K562 (cell line): ENCODE results near the gene OR8S1. TPM values are rescaled to one million over a fixed set of nuclear protein-coding genes. Genes with fewer than 3 reads are reported as not detected.

ENCODE experiments used
- ATAC-seq: fragments of 200-7000 bp; cut with Tn5 transposase; 3 replicates; pipeline ENCODE4 v1.9.1; 2020; ENCODE audit warnings: moderate library complexity
- BruUV-seq: library from RNA; stranded (reverse); fragments of 400-500 nt; replicated peaks from 2 replicates; lab custom pipeline; 2021; lab: Mats Ljungman, UMichigan
- CTCF ChIA-PET: fragments of 300-600 bp; formaldehyde crosslinking; extraction: SDS; loops from one replicate; lab custom pipeline; 2021; ENCODE audit warnings: low intra/inter-chr PET ratio; lab: Yijun Ruan, JAX
- POLR2A ChIA-PET: fragments of 300-600, 350-650 bp; sonication (Branson Sonifier 250); formaldehyde crosslinking; extraction: SDS; loops from one replicate; lab custom pipeline; 2021; ENCODE audit warnings: antibody characterized with exemption, inconsistent platforms; lab: Yijun Ruan, JAX
- DNase-seq, 4 experiments: peaks; one replicate each; pipeline versions ENCODE4 v3.0.0 to v3.0.0-alpha.2; 2011 to 2018; ENCODE audit warnings: low spot score in 3 of 4, mixed read lengths in 3 of 4; ENCODE audit errors: extremely low read depth in 1 of 4
- FAIRE-seq: peaks from 2 replicates; lab custom pipeline; 2011; peaks lifted over from hg19 to GRCh38; lab: Jason Lieb, UNC
- H2AFZ ChIP-seq: 2 replicates; pipeline ENCODE4 v1.6.0; 2011; ENCODE audit warnings: low read depth, low read length, control low read depth, inconsistent platforms
- H3K27ac ChIP-seq: fragments of 200-600 bp; 3 replicates; pipeline ENCODE4 v1.8.0; 2011; ENCODE audit warnings: low read depth, mild to moderate bottlenecking, control low read depth, inconsistent platforms, low read length, moderate library complexity, mixed read lengths; ENCODE audit errors: extremely low read depth
- H3K27me3 ChIP-seq, 2 experiments: fragments of 300-600 bp in 1 of 2; 2 replicates in 1 of 2; 3 replicates in 1 of 2; pipeline versions ENCODE4 v1.6.0 to v1.8.0; 2011; ENCODE audit warnings: inconsistent platforms in 2 of 2, low read length in 2 of 2, mild to moderate bottlenecking in 1 of 2, mixed read lengths in 1 of 2, moderate library complexity in 1 of 2; ENCODE audit not compliant: control insufficient read depth in 2 of 2, insufficient read depth in 2 of 2
- H3K36me3 ChIP-seq: fragments of 300-600 bp; 3 replicates; pipeline ENCODE4 v1.8.0; 2011; ENCODE audit warnings: mild to moderate bottlenecking, low read length, inconsistent platforms; ENCODE audit not compliant: control insufficient read depth, insufficient read depth
- H3K4me1 ChIP-seq, 2 experiments: fragments of 200-600 bp in 1 of 2; replicated peaks in 1 of 2; 2 replicates in 1 of 2; 3 replicates in 1 of 2; pipeline versions ENCODE4 v1.5.1 to v1.8.0; 2011; ENCODE audit warnings: inconsistent platforms in 2 of 2, low read length in 2 of 2, mild to moderate bottlenecking in 1 of 2, mixed read lengths in 1 of 2, moderate library complexity in 1 of 2; ENCODE audit not compliant: control insufficient read depth in 2 of 2, insufficient read depth in 2 of 2
- H3K4me2 ChIP-seq: 2 replicates; pipeline ENCODE4 v1.6.1; 2011; ENCODE audit warnings: low read length, control low read depth, inconsistent platforms, mixed read lengths; ENCODE audit not compliant: insufficient read depth
- H3K4me3 ChIP-seq: fragments of 200-600 bp; sonication (generic), shearing (Covaris generic); 2 replicates; pipeline ENCODE4 v1.5.1; 2016; ENCODE audit warnings: control low read depth, inconsistent platforms
- H3K79me2 ChIP-seq: fragments of 200-600 bp; 3 replicates; pipeline ENCODE4 v1.8.0; 2011; ENCODE audit warnings: low read length, inconsistent platforms; ENCODE audit not compliant: control insufficient read depth, insufficient read depth
- H3K9ac ChIP-seq, 2 experiments: 2 replicates each; pipeline versions ENCODE4 v1.6.0 to v1.6.1; 2011; ENCODE audit warnings: low read depth in 2 of 2, low read length in 2 of 2, control low read depth in 1 of 2, inconsistent platforms in 1 of 2, mild to moderate bottlenecking in 1 of 2, mixed read lengths in 1 of 2; ENCODE audit not compliant: insufficient read depth in 1 of 2
- H3K9me1 ChIP-seq: one replicate; pipeline ENCODE4 v1.6.0; 2011; ENCODE audit warnings: inconsistent platforms, mild to moderate bottlenecking, low read length, moderate library complexity; ENCODE audit not compliant: control insufficient read depth, insufficient read depth
- H3K9me3 ChIP-seq: replicated peaks from 2 replicates; pipeline ENCODE4 v1.5.1; 2011; ENCODE audit warnings: low read depth, low read length, inconsistent platforms; ENCODE audit not compliant: control insufficient read depth, insufficient read depth
- H4K20me1 ChIP-seq: replicated peaks from 2 replicates; pipeline ENCODE4 v1.6.1; 2011; ENCODE audit warnings: low read length, inconsistent platforms, mixed read lengths; ENCODE audit not compliant: control insufficient read depth, insufficient read depth
- PHF8 ChIP-seq: fragments of 200-600 bp; sonication (generic); IDR thresholded peaks from 2 replicates; pipeline ENCODE4 v1.6.1; 2012; ENCODE audit warnings: mixed run types, mild to moderate bottlenecking, inconsistent platforms, low read length, moderate library complexity, borderline replicate concordance
- whole genome bisulfite sequencing: fragments of 100-300 bp; shearing (Covaris generic); methylation state at CpG from one replicate; pipeline ENCODE4 v1.1.6; 2016; ENCODE audit warnings: low coverage, mixed read lengths; ENCODE audit not compliant: insufficient coverage; ENCODE audit errors: missing lambda C conversion rate; 5-methylcytosine and 5-hydroxymethylcytosine counted together
- in situ Hi-C: fragments of 300-500 bp; cut with MboI; formaldehyde crosslinking; loops from 4 replicates; pipeline ENCODE4 v1.15.0; 2018; ENCODE audit warnings: inconsistent platforms, mixed read lengths
- intact Hi-C: fragments of 100-400 bp; cut with micrococcal nuclease; formaldehyde crosslinking; loops from 2 replicates; pipeline ENCODE4 v1.14.2; 2022
- polyA plus RNA-seq, 8 experiments: library from polyadenylated mRNA; depleted of rRNA in 4 of 8; stranded (reverse) in 5 of 8; unstranded in 3 of 8; fragments of >200 nt; fragmentation: Nextera tagmentation in 2 of 8; fragmentation: Illumina TruSeq in 1 of 8; extraction: Ambion mirVana in 2 of 8; extraction: Trizol in 1 of 8; gene quantifications; 2 replicates each; pipeline versions ENCODE4 v1.2.1 to v1.2.3, GENCODE V29; 2011 to 2014; ENCODE audit warnings: inconsistent platforms in 1 of 8, missing spikeins in 1 of 8
- total RNA-seq, 7 experiments: library from RNA; depleted of rRNA in 6 of 7; stranded (reverse); fragments of >200 nt in 6 of 7; fragmentation: Illumina TruSeq in 2 of 7; extraction: Trizol in 2 of 7; gene quantifications; 2 replicates each; pipeline versions ENCODE4 v1.2.1 to v1.2.3, GENCODE V29; 2011 to 2021; ENCODE audit warnings: low replicate concordance in 1 of 7
- TF ChIP-seq, protein P1 (sequence below): fragments of 450-650 bp; IDR thresholded peaks from 2 replicates; pipeline ENCODE4 v1.6.1; 2017; ENCODE audit warnings: antibody characterized with exemption, mild to moderate bottlenecking
- TF ChIP-seq, protein P2 (sequence below): fragments of 250-450 bp; sonication (Bioruptor Pico); IDR thresholded peaks from 2 replicates; pipeline ENCODE4 v1.8.0; 2022; ENCODE audit warnings: moderate library complexity, mild to moderate bottlenecking, inconsistent platforms

The OR8S1 gene
- total and polyA plus RNA-seq, 9 of the 15 experiments (the other 6 are each of a cell fraction or from before 2014, with no cell fraction given): not detected

DNA sequence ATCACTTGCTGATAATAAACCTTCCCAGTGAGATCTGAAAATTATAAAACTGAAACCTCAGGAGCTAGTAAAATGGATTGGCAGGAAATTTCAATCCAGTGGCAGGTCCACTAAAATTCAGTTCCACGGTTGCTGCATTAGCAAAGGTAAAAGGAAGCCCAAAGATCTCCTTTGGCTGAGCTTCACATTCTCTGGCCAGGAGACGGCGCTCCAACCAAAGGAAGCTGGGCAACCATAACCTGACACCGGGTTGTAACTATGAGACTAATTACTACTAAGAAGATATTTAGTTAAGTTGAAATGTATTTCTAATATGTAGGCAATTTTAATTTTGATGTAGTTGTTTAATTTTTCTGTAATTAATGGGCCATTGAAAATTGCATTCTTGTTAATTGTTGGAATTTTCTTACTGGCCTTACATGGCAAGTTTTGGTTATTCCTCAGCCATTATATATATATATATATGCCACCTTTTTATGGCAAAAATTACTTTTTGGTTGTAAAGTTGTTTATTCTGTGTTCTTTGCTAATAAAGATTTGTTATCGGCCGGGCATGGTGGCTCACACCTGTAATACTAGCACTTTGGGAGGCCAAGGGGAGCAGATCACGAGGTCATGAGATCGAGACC lies 17.0 kb downstream of the OR8S1 start (continued):
- TF ChIP-seq, protein P1, sequence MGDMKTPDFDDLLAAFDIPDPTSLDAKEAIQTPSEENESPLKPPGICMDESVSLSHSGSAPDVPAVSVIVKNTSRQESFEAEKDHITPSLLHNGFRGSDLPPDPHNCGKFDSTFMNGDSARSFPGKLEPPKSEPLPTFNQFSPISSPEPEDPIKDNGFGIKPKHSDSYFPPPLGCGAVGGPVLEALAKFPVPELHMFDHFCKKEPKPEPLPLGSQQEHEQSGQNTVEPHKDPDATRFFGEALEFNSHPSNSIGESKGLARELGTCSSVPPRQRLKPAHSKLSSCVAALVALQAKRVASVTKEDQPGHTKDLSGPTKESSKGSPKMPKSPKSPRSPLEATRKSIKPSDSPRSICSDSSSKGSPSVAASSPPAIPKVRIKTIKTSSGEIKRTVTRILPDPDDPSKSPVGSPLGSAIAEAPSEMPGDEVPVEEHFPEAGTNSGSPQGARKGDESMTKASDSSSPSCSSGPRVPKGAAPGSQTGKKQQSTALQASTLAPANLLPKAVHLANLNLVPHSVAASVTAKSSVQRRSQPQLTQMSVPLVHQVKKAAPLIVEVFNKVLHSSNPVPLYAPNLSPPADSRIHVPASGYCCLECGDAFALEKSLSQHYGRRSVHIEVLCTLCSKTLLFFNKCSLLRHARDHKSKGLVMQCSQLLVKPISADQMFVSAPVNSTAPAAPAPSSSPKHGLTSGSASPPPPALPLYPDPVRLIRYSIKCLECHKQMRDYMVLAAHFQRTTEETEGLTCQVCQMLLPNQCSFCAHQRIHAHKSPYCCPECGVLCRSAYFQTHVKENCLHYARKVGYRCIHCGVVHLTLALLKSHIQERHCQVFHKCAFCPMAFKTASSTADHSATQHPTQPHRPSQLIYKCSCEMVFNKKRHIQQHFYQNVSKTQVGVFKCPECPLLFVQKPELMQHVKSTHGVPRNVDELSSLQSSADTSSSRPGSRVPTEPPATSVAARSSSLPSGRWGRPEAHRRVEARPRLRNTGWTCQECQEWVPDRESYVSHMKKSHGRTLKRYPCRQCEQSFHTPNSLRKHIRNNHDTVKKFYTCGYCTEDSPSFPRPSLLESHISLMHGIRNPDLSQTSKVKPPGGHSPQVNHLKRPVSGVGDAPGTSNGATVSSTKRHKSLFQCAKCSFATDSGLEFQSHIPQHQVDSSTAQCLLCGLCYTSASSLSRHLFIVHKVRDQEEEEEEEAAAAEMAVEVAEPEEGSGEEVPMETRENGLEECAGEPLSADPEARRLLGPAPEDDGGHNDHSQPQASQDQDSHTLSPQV: no peak

DNA sequence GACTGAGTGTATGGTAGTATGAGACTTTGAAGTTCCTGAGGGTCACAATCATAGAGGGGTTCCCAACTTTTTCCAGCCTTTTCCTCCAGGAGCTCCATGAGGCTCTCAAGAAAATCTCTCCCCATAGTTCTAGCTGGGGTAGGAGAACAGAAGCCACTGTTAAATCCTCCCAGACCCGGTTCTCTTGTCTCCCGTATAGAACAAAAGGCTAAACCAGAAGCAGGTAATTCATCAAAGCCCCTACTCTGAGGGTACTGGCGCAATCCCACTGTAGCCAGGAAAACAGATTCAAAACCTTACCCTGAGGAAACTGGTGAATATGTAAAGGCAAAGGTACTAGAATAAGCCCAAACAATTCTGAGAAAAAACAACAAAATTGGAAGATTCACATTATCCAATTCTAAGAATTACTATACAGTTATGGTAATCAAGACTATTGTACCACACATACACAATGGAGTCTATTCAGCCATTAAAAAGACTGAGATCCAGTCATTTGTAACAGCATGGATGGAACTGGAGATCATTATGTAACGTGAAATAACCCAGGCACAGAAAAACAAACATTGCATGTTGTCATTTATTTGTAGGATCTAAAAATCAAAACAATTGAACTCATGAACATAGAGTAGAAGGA lies 20.5 kb downstream of the OR8S1 start:
- no peak for FAIRE-seq
- BruUV-seq: no TSS peak
- intact Hi-C loops (no loop called here), in situ Hi-C loops (loop anchor here (25.0 kb wide), 1 partner anchor 241 kb away; the partner anchor contains the start of gene ADCY6)
- H3K27ac ChIP-seq: no peak overlapping the region
- DNase-seq: no peak
- no peaks in the 10 kb centered on the region for H3K79me2 ChIP-seq
- 20% methylated on average over 4 of the region's 4 CpGs for WGBS
- no peak for ATAC-seq
- no peaks in the 10 kb centered on the region for H3K9me3 ChIP-seq
- no peaks in the 10 kb centered on the region for H4K20me1 ChIP-seq
- no peaks in the 10 kb centered on the region for H3K4me1 ChIP-seq
- H3K4me3 ChIP-seq: no peak overlapping the region
- H3K4me2 ChIP-seq: no peak overlapping the region
- no peak overlapping the region for H2AFZ ChIP-seq
- no peak overlapping the region for H3K9ac ChIP-seq
- H3K27me3 ChIP-seq: no peaks in the 10 kb centered on the region
- CTCF ChIA-PET: interaction anchor here (7.6 kb wide), 1 partner anchor 72 kb away, joined by 91 read pairs; no protein-coding TSS in a partner anchor
- TF ChIP-seq, protein P2, sequence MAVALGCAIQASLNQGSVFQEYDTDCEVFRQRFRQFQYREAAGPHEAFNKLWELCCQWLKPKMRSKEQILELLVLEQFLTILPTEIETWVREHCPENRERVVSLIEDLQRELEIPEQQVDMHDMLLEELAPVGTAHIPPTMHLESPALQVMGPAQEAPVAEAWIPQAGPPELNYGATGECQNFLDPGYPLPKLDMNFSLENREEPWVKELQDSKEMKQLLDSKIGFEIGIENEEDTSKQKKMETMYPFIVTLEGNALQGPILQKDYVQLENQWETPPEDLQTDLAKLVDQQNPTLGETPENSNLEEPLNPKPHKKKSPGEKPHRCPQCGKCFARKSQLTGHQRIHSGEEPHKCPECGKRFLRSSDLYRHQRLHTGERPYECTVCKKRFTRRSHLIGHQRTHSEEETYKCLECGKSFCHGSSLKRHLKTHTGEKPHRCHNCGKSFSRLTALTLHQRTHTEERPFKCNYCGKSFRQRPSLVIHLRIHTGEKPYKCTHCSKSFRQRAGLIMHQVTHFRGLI (CRISPR knock-in tag): no peak
- TF ChIP-seq PHF8: no peak
- TF ChIP-seq, all 486 proteins: peak for 0
- H3K36me3 ChIP-seq: no peaks in the 10 kb centered on the region
- POLR2A ChIA-PET: interaction anchor here (0.6 kb wide), 1 partner anchor 487 kb away, joined by 3 read pairs; no protein-coding TSS in a partner anchor
- H3K9me1 ChIP-seq: no peaks in the 10 kb centered on the region
